Measurements from ENCODE around the gene HOXA2. TPM values are rescaled to one million over a fixed set of nuclear protein-coding genes. Genes with fewer than 3 reads are reported as not detected.

HOXA2 gene
- total RNA-seq, 4 donors from 2014 or later: 3.1 to 7.0 (median 5.0) TPM

GRCh38 chr7:27110186-27111031 lies 7.9 kb upstream of the HOXA2 start:
- Histone ChIP-seq H3K4me3 (peak overlapping the region; percentile 1 to 79), H3K4me1 (peaks cover 0 to 69% (median 21%) of the 10 kb centered on the region in 3 donors)
- TF ChIP-seq POLR2AphosphoS5 (IDR thresholded peaks at IDR 0.05): peak; percentile 74
- TF ChIP-seq EP300 (IDR thresholded peaks at IDR 0.05): no peak
- TF ChIP-seq POLR2A (IDR thresholded peaks at IDR 0.05): no peak
- TF ChIP-seq, protein P1, sequence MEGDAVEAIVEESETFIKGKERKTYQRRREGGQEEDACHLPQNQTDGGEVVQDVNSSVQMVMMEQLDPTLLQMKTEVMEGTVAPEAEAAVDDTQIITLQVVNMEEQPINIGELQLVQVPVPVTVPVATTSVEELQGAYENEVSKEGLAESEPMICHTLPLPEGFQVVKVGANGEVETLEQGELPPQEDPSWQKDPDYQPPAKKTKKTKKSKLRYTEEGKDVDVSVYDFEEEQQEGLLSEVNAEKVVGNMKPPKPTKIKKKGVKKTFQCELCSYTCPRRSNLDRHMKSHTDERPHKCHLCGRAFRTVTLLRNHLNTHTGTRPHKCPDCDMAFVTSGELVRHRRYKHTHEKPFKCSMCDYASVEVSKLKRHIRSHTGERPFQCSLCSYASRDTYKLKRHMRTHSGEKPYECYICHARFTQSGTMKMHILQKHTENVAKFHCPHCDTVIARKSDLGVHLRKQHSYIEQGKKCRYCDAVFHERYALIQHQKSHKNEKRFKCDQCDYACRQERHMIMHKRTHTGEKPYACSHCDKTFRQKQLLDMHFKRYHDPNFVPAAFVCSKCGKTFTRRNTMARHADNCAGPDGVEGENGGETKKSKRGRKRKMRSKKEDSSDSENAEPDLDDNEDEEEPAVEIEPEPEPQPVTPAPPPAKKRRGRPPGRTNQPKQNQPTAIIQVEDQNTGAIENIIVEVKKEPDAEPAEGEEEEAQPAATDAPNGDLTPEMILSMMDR (IDR thresholded peaks at IDR 0.05): peak in 1 of 4 experiments; percentile 5

GRCh38 chr7:27109466-27110185 lies 7.1 kb upstream of the HOXA2 start:
- H3K27me3 ChIP-seq: no peaks in the 10 kb centered on the region
- no peak for TF ChIP-seq EP300 (IDR thresholded peaks at IDR 0.05)
- TF ChIP-seq, protein P1 (IDR thresholded peaks at IDR 0.05): no peak
- no peak for TF ChIP-seq POLR2A (IDR thresholded peaks at IDR 0.05)
- TF ChIP-seq POLR2AphosphoS5 (IDR thresholded peaks at IDR 0.05): no peak
- H3K4me3 ChIP-seq: peak overlapping the region in 1 of 2 donors; percentile 79
- WGBS, 2 donors (ENCODE audit: low coverage in 1 of 2): 50% methylated on average over 1 of the region's 4 CpGs; no CpG with 5 or more reads in 1 of the 2 donors
- peaks cover 0 to 77% (median 21%) of the 10 kb centered on the region in 3 donors for H3K4me1 ChIP-seq
- ATAC-seq: no peak
- peak overlapping the region; percentile 94 to 99 (median 98) for H3K27ac ChIP-seq
- no peaks in the 10 kb centered on the region for H3K36me3 ChIP-seq
- no peaks in the 10 kb centered on the region for H3K9me3 ChIP-seq

More at GRCh38 chr7:27110186-27111031, 7.9 kb upstream of the HOXA2 start:
- peak overlapping the region; percentile 94 to 99 (median 98) for H3K27ac ChIP-seq
- ATAC-seq: peak; percentile 56
- 19 to 23% methylated on average over 9 to 13 of the region's 66 CpGs for WGBS, 2 donors (ENCODE audit: low coverage in 1 of 2)
- no peaks in the 10 kb centered on the region for H3K9me3 ChIP-seq
- no peaks in the 10 kb centered on the region for H3K27me3 ChIP-seq
- no peaks in the 10 kb centered on the region for H3K36me3 ChIP-seq

DNA sequence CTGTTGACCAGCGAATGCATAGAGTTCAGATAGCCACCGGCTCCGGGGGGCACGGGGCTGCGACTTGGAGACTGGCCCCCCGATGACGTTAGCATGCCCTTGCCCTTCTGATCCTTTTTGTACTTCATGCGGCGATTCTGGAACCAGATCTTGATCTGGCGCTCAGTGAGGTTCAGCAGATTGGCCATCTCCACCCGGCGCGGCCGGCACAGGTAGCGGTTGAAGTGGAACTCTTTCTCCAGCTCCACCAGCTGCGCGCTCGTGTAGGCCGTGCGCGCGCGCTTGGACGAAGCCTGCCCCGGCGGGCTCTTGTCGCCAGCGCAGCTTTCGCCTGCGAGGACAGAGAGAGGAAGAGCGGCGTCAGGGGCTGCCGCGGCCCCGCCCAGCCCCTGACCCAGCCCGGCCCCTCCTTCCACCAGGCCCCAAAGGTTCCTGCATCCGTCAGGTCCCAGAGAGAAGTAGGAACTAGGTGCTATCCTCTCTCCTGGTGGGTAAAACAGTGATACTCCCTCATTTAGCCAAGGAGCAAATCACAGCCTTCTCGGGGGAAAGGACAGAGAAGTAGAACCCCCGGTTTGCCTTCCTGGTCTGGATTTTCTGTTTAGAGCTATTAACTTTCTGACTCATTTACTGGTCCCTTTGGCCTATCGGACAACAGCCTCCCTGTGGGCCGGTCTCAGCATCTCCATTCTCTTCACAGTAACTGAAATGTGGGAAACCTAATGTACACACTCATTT lies 6.1 kb upstream of the HOXA2 start:
- Histone ChIP-seq H3K36me3 (no peaks in the 10 kb centered on the region), H3K4me3 (peak overlapping the region; percentile 57 to 96), H3K4me1 (peaks cover 0 to 86% (median 21%) of the 10 kb centered on the region in 3 donors), H3K27ac (peak overlapping the region; percentile 94 to 99 (median 98)), H3K27me3 (no peaks in the 10 kb centered on the region), H3K9me3 (no peaks in the 10 kb centered on the region)
- TF ChIP-seq POLR2A (IDR thresholded peaks at IDR 0.05) (peak; percentile 85 to 89), POLR2AphosphoS5 (IDR thresholded peaks at IDR 0.05) (peak; percentile 93), EP300 (IDR thresholded peaks at IDR 0.05) (no peak)
- TF ChIP-seq, protein P1 (IDR thresholded peaks at IDR 0.05): peak in 2 of 4 experiments; percentile 50 to 56
- peak; percentile 72 for ATAC-seq
- WGBS, 2 donors (ENCODE audit: low coverage in 1 of 2): 9 to 17% methylated on average over 4 to 17 of the region's 41 CpGs

DNA sequence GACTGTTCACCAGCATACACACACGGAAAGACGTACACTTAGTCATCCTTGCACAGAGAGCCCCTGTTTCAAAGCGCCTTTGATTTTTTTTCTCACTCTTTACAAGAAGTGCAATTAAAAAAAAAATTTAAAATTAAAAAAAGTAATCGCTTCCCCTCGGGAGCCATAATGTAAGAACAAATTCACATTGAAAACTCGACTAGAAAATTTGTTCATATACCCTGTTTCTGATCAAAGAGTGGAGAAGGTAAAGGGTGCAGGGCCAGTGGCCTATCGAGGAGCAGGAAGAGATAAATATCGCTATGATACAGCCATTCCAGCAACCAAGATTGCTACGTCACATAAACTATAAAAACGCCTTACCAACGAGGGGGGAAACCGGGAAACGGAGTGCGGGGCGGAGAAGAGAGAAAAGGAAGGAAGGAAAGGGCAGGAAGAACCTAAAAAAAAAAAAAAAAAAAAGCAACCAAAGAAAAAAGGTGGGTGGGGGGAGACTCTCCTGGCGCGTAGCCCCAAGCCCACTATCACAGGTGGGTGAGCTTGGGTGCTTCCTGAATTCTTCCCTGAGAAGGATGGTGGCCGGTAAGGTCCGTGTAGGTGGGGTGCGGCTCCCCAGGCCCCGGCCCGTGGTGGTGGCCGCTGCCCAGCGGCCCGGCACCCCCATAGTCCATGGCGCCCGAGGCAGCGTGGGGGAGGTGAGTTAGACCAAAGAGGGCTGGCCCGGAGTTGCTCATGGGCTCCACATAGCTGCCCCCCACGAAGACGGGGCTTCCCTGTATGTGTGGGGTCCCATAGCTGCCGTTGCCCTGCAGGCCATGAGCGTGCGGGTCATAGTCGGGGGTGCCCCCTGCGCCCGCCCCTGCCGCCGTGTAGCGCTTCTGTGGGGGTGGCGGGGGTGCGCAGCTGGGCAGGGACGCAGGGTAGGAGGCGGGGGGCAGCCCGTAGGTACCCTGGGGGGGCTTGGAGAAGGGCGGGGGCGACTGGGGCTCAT lies 5.2 kb upstream of the HOXA2 start:
- Histone ChIP-seq H3K27ac (peak overlapping the region; percentile 94 to 99 (median 98)), H3K4me3 (peak overlapping the region; percentile 57 to 96), H3K27me3 (no peaks in the 10 kb centered on the region), H3K9me3 (no peaks in the 10 kb centered on the region), H3K36me3 (no peaks in the 10 kb centered on the region), H3K4me1 (peaks cover 0 to 82% (median 21%) of the 10 kb centered on the region in 3 donors)
- peak; percentile 2 for ATAC-seq
- TF ChIP-seq POLR2A (IDR thresholded peaks at IDR 0.05): no peak
- peak; percentile 62 for TF ChIP-seq POLR2AphosphoS5 (IDR thresholded peaks at IDR 0.05)
- WGBS, 2 donors (ENCODE audit: low coverage in 1 of 2): 3 to 15% methylated on average over 13 to 28 of the region's 47 CpGs
